GM12864 (cell line): ENCODE measurements around the gene CCDC14.
"Not testable (repeated sequence)": the region's sequence is repeated elsewhere in the genome, so short reads cannot be mapped to it uniquely, and the experiment has no call there.

ENCODE experiments used
- DNase-seq: peaks from one replicate; pipeline ENCODE4 v3.0.0-alpha.2; 2011; ENCODE audit warnings: low read depth
- H3K4me3 ChIP-seq: 2 replicates; pipeline ENCODE4 v1.5.1; 2011; ENCODE audit warnings: mild to moderate bottlenecking, low read depth, low read length, control low read depth
- CTCF ChIP-seq: IDR thresholded peaks from 2 replicates; pipeline ENCODE4 v1.5.1; 2011; ENCODE audit warnings: low read depth, mild to moderate bottlenecking, moderate library complexity, low read length, control low read depth, inconsistent platforms; ENCODE audit errors: missing control alignments

CCDC14 gene, protein sequence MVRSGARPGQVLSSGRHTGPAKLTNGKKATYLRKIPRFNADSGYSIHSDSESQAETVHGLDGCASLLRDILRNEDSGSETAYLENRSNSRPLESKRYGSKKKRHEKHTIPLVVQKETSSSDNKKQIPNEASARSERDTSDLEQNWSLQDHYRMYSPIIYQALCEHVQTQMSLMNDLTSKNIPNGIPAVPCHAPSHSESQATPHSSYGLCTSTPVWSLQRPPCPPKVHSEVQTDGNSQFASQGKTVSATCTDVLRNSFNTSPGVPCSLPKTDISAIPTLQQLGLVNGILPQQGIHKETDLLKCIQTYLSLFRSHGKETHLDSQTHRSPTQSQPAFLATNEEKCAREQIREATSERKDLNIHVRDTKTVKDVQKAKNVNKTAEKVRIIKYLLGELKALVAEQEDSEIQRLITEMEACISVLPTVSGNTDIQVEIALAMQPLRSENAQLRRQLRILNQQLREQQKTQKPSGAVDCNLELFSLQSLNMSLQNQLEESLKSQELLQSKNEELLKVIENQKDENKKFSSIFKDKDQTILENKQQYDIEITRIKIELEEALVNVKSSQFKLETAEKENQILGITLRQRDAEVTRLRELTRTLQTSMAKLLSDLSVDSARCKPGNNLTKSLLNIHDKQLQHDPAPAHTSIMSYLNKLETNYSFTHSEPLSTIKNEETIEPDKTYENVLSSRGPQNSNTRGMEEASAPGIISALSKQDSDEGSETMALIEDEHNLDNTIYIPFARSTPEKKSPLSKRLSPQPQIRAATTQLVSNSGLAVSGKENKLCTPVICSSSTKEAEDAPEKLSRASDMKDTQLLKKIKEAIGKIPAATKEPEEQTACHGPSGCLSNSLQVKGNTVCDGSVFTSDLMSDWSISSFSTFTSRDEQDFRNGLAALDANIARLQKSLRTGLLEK

DNA sequence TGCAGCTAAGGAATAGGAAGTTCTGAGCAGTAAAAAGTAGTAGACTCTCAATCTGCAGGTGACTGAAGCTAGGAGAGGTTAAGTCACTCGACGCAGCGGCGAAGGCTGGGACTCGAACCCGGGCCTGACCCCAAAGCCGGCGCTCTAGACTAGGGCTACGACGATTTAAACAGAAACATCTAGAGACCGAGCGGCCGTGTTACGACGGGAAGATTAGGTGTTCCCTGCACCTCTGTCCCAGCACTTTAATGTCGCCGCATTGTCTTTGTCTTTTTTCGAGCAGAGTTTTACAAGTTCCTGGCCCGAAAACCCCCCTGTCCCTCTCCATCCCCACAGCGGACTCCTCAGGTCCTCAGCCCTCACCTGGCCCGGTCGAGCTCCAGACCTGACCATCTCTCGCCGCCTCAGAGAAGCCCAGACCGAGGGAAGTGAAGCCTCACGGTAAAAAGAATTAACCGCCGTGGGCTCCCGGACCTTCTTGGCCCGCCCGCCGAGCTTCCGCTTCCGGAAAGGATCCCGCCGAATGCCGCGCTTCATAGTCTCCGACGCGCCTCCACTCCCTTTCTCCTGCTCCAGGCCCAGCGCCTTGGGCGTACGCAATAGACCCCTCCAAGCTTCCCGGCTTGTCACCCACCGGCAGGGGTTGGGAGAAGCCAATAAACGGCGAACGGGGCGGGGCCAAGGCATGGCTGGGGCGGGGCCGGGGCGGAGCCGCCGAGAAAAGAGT, at the start of gene CCDC14:
TSS of gene CCDC14 (minus strand) at position 449 of the 727 bp plus-strand sequence. CDS start at position 393, 56 bp downstream.
- H3K4me3 ChIP-seq: peak within 1 kb of the TSS; percentile 73
- DNase-seq: peak; percentile 52
- no peak for TF ChIP-seq CTCF

DNA sequence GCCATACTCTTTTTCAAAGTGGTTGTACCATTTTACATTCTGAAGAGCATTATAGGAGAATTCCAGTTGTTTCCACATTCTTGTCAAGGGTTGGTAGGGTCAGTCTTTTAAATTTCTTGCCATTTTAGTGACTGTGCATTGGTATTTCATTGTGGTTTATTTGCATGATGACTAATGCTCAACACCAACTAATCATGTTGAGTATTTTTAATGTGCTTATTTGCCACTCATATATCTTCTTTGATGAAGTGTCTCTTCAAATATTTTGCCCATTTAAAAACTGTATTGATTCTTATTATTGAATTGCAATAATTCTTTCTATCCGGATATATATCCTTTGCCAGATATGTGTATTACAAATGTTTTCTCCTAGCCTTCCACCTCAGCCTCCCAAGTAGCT, 47.3 kb upstream of the CCDC14 start:
- not testable (repeated sequence) for H3K4me3 ChIP-seq, DNase-seq

DNA sequence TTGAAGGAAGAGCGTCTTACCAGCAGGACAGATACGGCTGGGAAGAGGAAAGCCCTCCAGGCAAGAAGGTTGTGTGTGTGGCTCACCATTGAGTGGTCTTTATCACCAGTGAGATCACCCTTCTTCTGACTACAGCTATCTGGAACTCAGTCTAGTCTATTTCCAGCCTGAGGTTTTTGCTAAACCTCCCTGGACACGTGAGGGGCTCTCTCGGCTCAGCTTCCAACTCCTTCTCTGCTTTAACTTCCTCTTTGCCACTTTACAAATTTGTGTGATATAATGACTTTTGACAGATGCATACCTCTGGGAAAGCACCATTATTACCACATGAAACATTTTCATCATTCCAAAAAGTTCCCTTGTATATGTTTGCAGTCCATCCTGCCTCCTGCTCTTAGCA, 46.2 kb upstream of the CCDC14 start:
- no peak for DNase-seq
- H3K4me3 ChIP-seq: no peak overlapping the region
- no peak for TF ChIP-seq CTCF

DNA sequence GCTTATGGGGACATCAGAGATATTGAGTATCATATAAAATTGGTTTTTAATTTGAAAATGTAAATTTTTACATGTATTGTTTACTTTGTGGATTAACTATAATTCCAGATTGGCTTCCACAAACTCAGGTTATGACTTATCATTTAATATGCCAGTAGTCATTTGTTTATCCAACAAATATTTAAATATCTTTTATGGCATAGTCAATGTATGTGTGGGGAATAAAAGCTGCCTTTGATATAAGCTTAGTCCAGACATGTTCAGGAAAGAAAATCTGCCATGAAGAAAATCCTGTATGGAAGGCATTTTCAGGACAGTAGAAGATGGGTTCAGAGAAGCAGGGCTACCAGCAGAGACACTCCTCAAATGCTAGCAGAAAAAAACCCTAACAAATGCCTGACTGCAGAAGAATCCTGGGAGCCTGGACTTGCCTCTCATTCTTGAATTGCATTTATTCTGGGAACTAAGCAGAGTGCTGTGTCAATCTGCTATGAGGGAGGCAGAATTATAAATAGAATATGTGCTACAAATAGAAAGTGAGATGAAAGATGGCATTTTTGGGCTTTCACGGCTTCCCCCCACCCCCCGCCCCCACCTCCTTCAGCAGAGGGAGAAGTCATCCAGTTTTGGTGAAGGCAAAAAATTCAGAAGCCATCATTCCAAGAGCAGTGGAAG, 41.5 kb upstream of the CCDC14 start:
- H3K4me3 ChIP-seq, DNase-seq: not testable (repeated sequence)

GRCh38 chr3:124001366-124001765, 40.3 kb upstream of the CCDC14 start:
- not testable (repeated sequence) for DNase-seq, H3K4me3 ChIP-seq

- DNase-seq: no peak
- no peak overlapping the region for H3K4me3 ChIP-seq
- no peak for TF ChIP-seq CTCF
Measured at GRCh38 chr3:123997543-123997942, 36.5 kb upstream of the CCDC14 start.

GRCh38 chr3:123993818-123994217, 32.8 kb upstream of the CCDC14 start:
- no peak for DNase-seq
- no peak for TF ChIP-seq CTCF
- H3K4me3 ChIP-seq: no peak overlapping the region

- not testable (repeated sequence) for H3K4me3 ChIP-seq
Measured at GRCh38 chr3:123991730-123992588, 30.9 kb upstream of the CCDC14 start, which contains the start of gene ROPN1. Gene ROPN1, minus strand, starts transcription at chr3:123992124. Its CDS starts 11,643 bp downstream, at chr3:123980481.

More at GRCh38 chr3:123991730-123992588, 30.9 kb upstream of the CCDC14 start, which contains the start of gene ROPN1:
- DNase-seq: not testable (repeated sequence)
